HG03097 (cell line): ENCODE results near the gene TWNK.

ENCODE experiments used
- ATAC-seq: cut with Tn5 transposase; IDR thresholded peaks from one replicate; pipeline ENCODE4 v1.9.1; 2021; ENCODE audit not compliant: unreplicated experiment, low FRiP score

TWNK gene

DNA sequence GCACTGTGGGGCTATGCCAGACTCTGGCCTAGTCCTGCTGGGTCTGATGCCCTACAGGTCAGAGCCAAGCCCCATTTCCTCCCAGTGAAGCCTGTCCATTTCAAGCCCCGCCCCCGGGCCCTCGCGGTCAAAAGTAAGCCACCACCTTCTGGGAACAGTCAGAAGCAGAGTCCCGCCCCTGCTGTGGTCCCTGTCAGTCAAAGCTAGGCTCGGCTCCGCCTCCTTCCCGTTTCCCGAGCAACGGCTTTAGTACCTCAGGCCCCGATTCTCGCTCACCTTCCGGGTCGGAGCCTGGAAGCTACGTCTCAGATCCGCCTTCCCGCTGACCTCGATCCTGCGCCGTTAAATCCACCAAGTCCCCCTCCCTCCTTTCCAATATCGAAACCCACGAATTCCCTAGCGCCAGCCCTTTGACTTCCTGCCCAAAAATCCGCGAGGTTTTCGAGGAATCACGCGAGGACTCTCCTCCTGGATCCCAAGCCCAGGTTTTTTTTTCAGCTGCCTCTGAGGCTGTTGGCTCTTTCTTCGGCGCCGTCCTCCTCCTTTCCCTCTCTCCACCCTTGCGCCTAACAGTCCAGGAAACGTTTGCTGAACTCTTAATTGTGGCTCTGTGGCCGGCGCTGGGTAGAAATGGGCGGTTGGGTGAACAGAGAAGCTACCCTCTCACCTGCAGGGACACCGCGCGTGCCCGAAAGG, 55.5 kb downstream of the TWNK start:
- ATAC-seq = peak; percentile 85

- no peak for ATAC-seq
These were observed 56.0 kb downstream of the TWNK start for GRCh38 chr10:101043363-101043707.
